NB4 (cell line): ENCODE measurements around the gene SYNE1.
"Not testable (repeated sequence)": the region's sequence is repeated elsewhere in the genome, so short reads cannot be mapped to it uniquely, and the experiment has no call there.

Experiments used
- DNase-seq: peaks from one replicate; pipeline ENCODE4 v3.0.0; 2010; ENCODE audit warnings: low read depth
- H3K4me3 ChIP-seq: one replicate; pipeline ENCODE4 v1.5.1; 2011; ENCODE audit warnings: mild to moderate bottlenecking, low read depth, low read length, moderate library complexity
- MYC ChIP-seq: IDR thresholded peaks from 2 replicates; pipeline ENCODE4 v1.6.1; 2011; ENCODE audit warnings: low read depth, low read length
- POLR2A ChIP-seq: IDR thresholded peaks from 2 replicates; pipeline ENCODE4 v1.6.1; 2011; ENCODE audit warnings: mild to moderate bottlenecking; ENCODE audit not compliant: insufficient read length; ENCODE audit errors: extremely low read depth
- TF ChIP-seq, protein P1 (sequence below): IDR thresholded peaks from one replicate; pipeline ENCODE4 v1.5.1; 2012; ENCODE audit warnings: low read depth, low read length
- TF ChIP-seq, protein P2 (sequence below): IDR thresholded peaks from 2 replicates; pipeline ENCODE4 v1.6.1; 2011; ENCODE audit warnings: low read depth, low read length

The SYNE1 gene

DNA sequence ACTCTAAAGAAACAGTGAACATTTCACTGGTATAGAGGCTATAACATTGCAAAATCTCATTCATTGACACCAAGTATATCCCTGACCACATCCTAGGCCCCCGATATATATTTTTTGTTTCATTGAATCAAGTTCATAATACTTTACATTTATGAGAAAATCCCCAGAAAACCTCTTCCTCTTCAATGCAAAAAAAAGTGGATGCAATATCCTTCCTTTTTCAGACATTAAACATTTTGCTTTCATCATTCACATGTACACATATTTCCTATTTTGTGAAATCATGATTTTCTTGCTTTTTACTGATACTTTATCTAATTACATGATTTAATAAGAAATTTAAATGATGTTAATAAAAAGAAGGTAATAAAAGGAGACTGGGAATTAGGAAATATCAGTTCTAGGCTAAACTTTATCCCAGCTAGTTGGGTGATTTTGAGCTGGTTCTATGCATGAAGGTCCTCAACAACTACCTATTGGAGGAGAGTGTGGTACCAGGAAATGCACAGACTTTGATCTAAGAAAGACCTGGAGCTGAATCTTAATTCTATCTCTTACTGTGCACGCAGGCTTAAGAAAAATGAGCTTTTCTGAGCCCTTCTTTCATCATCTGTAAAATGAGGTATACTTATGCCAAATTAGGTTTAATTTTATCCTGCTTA, 4.9 kb downstream of the SYNE1 start:
- H3K4me3 ChIP-seq: no peak overlapping the region
- TF ChIP-seq POLR2A: no peak
- DNase-seq: no peak

DNA sequence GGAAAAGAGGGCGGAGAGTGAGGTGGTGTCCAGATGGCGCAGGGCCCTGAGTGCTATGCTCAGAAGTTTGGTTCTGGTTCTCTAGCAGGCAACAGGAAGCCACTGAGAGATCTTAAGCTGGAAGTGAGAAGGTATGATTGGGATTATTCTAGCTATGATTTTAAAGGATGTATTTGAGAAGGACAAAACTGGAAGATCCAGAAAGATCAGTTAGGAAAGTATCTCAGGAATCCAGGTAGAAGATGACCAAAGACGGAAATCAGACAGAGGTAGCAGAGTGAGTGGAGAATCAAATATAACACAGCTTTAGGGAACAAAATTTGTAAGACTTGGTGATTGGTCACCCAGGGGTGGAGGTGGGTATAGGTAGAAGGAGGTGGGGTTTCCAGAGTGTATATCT, 5.8 kb downstream of the SYNE1 start:
- TF ChIP-seq, protein P1, sequence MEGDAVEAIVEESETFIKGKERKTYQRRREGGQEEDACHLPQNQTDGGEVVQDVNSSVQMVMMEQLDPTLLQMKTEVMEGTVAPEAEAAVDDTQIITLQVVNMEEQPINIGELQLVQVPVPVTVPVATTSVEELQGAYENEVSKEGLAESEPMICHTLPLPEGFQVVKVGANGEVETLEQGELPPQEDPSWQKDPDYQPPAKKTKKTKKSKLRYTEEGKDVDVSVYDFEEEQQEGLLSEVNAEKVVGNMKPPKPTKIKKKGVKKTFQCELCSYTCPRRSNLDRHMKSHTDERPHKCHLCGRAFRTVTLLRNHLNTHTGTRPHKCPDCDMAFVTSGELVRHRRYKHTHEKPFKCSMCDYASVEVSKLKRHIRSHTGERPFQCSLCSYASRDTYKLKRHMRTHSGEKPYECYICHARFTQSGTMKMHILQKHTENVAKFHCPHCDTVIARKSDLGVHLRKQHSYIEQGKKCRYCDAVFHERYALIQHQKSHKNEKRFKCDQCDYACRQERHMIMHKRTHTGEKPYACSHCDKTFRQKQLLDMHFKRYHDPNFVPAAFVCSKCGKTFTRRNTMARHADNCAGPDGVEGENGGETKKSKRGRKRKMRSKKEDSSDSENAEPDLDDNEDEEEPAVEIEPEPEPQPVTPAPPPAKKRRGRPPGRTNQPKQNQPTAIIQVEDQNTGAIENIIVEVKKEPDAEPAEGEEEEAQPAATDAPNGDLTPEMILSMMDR: no peak
- TF ChIP-seq MYC (no peak), POLR2A (no peak)
- TF ChIP-seq, protein P2, sequence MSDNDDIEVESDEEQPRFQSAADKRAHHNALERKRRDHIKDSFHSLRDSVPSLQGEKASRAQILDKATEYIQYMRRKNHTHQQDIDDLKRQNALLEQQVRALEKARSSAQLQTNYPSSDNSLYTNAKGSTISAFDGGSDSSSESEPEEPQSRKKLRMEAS: no peak
- DNase-seq: no peak
- no peak overlapping the region for H3K4me3 ChIP-seq

DNA sequence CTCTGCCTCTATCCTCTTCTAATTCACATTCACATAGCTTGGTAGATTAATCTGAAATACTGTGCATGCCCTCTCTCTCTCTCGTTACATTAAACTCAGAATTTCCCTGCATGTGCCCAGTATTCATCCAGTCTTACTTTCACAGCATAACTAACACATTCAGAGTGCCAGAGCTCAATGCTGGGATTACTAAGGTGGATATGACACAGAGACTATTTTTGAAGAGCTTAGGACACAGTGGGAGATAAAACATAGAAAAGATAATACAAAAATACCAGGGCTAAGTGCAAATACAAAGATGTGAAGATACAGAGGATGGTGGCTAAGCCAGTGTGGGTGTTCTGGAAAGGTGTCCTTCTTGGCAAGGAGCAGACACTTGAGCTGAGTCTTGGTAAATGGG, 6.3 kb downstream of the SYNE1 start:
- no peak for DNase-seq
- H3K4me3 ChIP-seq: no peak overlapping the region
- no peak for TF ChIP-seq MYC
- no peak for TF ChIP-seq POLR2A
- TF ChIP-seq, protein P2: no peak
- TF ChIP-seq, protein P1: no peak

DNA sequence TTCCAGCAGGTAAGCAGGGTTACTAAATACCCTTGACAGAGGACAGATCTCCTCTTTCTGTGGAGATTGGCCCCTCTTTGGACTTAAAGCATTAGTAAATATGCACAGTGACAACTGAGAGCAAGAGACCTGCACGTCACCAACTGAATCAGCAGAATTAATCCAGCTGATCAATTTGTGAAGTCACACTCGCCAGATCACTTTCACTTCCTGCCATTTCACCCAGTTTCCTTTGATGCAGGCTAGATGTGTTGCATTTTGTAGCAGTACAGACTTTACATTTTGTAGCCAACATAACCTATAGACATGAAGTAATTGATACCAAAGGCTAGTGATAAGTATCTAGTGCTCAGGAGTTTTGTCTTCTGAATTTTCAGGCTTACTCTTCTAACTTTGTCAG, 11.9 kb downstream of the SYNE1 start:
- TF ChIP-seq, protein P2: no peak
- TF ChIP-seq, protein P1: no peak
- TF ChIP-seq MYC (no peak), POLR2A (no peak)
- H3K4me3 ChIP-seq: no peak overlapping the region
- no peak for DNase-seq

DNA sequence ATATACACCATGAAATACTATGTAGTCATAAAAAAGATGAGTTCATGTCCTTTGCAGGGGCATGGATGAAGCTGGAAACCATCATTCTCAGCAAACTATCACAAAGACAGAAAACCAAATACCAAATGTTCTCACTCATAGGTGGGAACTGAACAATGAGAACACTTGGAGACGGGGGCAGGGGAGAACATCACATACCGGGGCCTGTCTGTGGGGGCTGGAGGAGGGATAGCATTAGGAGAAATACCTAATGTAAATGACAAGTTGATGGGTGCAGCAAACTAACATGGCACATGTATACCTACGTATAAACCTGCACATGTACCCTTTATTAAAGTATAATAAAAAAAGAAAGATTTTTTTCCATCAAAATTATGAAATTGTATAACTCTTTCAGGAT, 22.4 kb downstream of the SYNE1 start:
- not testable (repeated sequence) for DNase-seq, H3K4me3 ChIP-seq

DNA sequence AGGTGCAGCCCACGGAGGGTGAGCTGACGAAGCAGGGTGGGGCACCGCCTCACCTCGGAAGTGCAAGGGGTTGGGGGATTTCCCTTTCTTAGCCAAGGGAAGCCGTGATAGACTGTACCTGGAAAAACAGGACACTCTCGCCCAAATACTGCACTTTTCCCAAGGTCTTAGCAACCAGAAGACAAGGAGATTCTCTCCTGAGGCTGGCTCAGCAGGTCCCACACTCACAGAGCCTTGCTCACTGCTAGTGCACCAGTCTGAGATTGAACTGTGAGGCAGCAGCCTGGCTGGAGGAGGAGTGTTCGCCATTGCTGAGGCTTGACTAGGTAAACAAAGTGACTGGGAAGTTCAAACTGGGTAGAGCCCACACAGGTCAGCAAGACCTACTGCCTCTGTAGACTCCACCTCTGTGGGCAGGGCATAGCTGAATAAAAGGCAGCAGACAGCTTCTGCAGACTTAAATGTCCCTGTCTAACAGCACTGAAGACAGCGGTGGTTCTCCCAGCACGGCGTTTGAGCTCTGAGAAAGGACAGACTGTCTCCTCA, 28.0 kb downstream of the SYNE1 start:
- TF ChIP-seq, protein P1: no peak
- no peak for TF ChIP-seq MYC
- TF ChIP-seq, protein P2: no peak
- no peak overlapping the region for H3K4me3 ChIP-seq
- DNase-seq: no peak

DNA sequence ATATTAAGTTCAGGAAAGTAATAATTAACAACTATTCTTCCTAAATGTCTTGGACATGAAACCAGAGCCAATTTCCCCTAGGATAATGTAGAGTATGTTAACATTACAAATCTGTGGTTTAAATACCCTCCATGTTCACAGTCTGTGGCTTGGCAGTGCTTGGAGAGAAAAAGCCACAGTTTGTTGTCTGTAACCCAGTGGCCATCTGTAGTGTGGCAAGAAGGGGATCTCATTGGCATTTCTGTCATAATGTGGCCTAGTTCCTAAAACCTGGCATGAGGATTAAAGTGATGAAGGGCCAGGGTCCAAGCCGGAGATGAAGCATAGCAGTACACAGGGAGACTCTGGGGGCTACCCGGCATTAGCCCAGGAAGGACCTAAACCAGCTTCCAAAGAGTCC, 31.2 kb downstream of the SYNE1 start:
- H3K4me3 ChIP-seq: no peak overlapping the region
- DNase-seq: no peak
- TF ChIP-seq POLR2A: no peak
- TF ChIP-seq MYC: no peak
- TF ChIP-seq, protein P1: no peak
- TF ChIP-seq, protein P2: no peak
